ENCODE measurements around the gene DNAJC5. TPM values are rescaled to one million over a fixed set of nuclear protein-coding genes. Genes with fewer than 3 reads are reported as not detected.

The DNAJC5 gene
- total and polyA plus RNA-seq, 2 donors (not counting 1 experiment from before 2014, with no cell fraction given): 12.2 to 33.3 TPM

- Histone ChIP-seq H4K20me1 (ENCODE audit: control insufficient read depth, insufficient read depth, low read length, poor library complexity, severe bottlenecking) (peaks cover 97% of the 10 kb centered on the region), H3K27me3 (replicated peaks in 1 of 4; ENCODE audit: control extremely low read depth in 1 of 4, control insufficient read depth in 3 of 4, insufficient read depth in 4 of 4, low read length in 3 of 4) (no peaks in the 10 kb centered on the region), H3K36me3 (replicated peaks in 1 of 2; ENCODE audit: control extremely low read depth in 1 of 2, control insufficient read depth in 1 of 2, extremely low read depth in 1 of 2, insufficient read depth in 2 of 2, low read length in 1 of 2) (peaks cover 0 to 39% of the 10 kb centered on the region in 2 experiments), H3K4me2 (replicated peaks; ENCODE audit: low read depth, low read length, poor library complexity, severe bottlenecking) (no peak overlapping the region), H3K79me2 (ENCODE audit: control insufficient read depth, insufficient read depth, low read length) (peaks cover 89% of the 10 kb centered on the region), H3K9me3 (ENCODE audit: control extremely low read depth in 1 of 3, control insufficient read depth in 2 of 3, insufficient read depth in 1 of 3, low read length in 2 of 3) (peaks cover 0 to 14% (median 0%) of the 10 kb centered on the region in 3 donors), H2AFZ (ENCODE audit: insufficient read depth, low read depth, low read length, poor library complexity, severe bottlenecking) (no peak overlapping the region), H3K4me1 (ENCODE audit: control insufficient read depth in 2 of 2, insufficient read depth in 2 of 2, low read length in 2 of 2) (peaks cover 50 to 57% of the 10 kb centered on the region in 2 donors), H3K9ac (ENCODE audit: low read length) (no peak overlapping the region), H3K4me3 (ENCODE audit: control extremely low read depth in 1 of 5, extremely low read depth in 1 of 5, insufficient read depth in 1 of 5, low read depth in 2 of 5, low read length in 4 of 5) (no peak overlapping the region), H3K27ac (ENCODE audit: low read length in 2 of 2) (no peak overlapping the region)
- TF ChIP-seq CTCF (IDR thresholded peaks at IDR 0.05): no peak
- TF ChIP-seq EZH2 (IDR thresholded peaks at IDR 0.05; ENCODE audit: borderline replicate concordance, insufficient read depth, low read depth, low read length, poor library complexity, severe bottlenecking): no peak
- no peaks in the 10 kb centered on the region for H3K27me3 Mint-ChIP-seq
- no peak overlapping the region for H3K27ac Mint-ChIP-seq
- ChIA-PET CTCF (interaction anchor here (0.6 kb wide), 1 partner anchor 9 kb away, joined by 3 read pairs; no protein-coding TSS in a partner anchor), POLR2A (interaction anchor here (0.7 kb wide), 1 partner anchor 8 kb away, joined by 3 read pairs; no protein-coding TSS in a partner anchor)
- 97% methylated on average over 32 of the region's 39 CpGs for WGBS (ENCODE audit: insufficient coverage)
- peaks cover 51% of the 10 kb centered on the region for H3K4me1 Mint-ChIP-seq
- H3K4me3 Mint-ChIP-seq: no peak overlapping the region
- no peaks in the 10 kb centered on the region for H3K9me3 Mint-ChIP-seq (ENCODE audit: insufficient read depth)
- no peak for DNase-seq
- intact Hi-C loops (cut with micrococcal nuclease): no loop called here
- no peak for ATAC-seq (ENCODE audit: low read depth)
Measured at GRCh38 chr20:63945921-63946920, 51.3 kb downstream of the DNAJC5 start.

All from B cell (primary cell).